Neural cell (in vitro differentiated cells): Measurements from ENCODE around the gene KIFC3. TPM values are rescaled to one million over a fixed set of nuclear protein-coding genes. Genes with fewer than 3 reads are reported as not detected.
"Not testable (repeated sequence)": the region's sequence is repeated elsewhere in the genome, so short reads cannot be mapped to it uniquely, and the experiment has no call there.

ENCODE experiments used
- H2AFZ ChIP-seq: fragments of 200-600, 300-800 bp; sonication (generic), shearing (Covaris generic); 2 replicates; pipeline ENCODE4 v1.6.0; 2014; ENCODE audit warnings: low read depth, mild to moderate bottlenecking, antibody characterized with exemption, low read length, moderate library complexity
- H3F3A ChIP-seq: fragments of 200-600 bp; shearing (Covaris generic); 2 replicates; pipeline ENCODE4 v1.6.1; 2016; ENCODE audit warnings: mild to moderate bottlenecking, moderate library complexity, mixed read lengths, antibody characterized with exemption, low read length; ENCODE audit not compliant: insufficient read depth, poor library complexity, severe bottlenecking
- H3K27ac ChIP-seq: fragments of 200-600, 300-800 bp; sonication (generic), shearing (Covaris generic); 2 replicates; pipeline ENCODE4 v1.5.1; 2014; ENCODE audit warnings: mild to moderate bottlenecking, low read length, moderate library complexity
- H3K27me3 ChIP-seq: fragments of 300-800, 200-600 bp; sonication (generic), shearing (Covaris generic); 2 replicates; pipeline ENCODE4 v1.6.0; 2014; ENCODE audit warnings: mild to moderate bottlenecking, low read depth, low read length, moderate library complexity; ENCODE audit not compliant: insufficient read depth
- H3K36me3 ChIP-seq: fragments of 300-800, 200-600 bp; sonication (generic), shearing (Covaris generic); 2 replicates; pipeline ENCODE4 v1.5.1; 2014; ENCODE audit warnings: mild to moderate bottlenecking, antibody characterized with exemption, low read length, moderate library complexity; ENCODE audit not compliant: insufficient read depth
- H3K4me2 ChIP-seq: fragments of 300-800, 200-600 bp; sonication (generic), shearing (Covaris generic); 2 replicates; pipeline ENCODE4 v1.6.0; 2014; ENCODE audit warnings: mild to moderate bottlenecking, low read length
- H3K4me3 ChIP-seq: fragments of 300-800, 200-600 bp; sonication (generic), shearing (Covaris generic); 2 replicates; pipeline ENCODE4 v1.5.1; 2014; ENCODE audit warnings: mild to moderate bottlenecking, low read length, moderate library complexity
- H3K79me2 ChIP-seq: fragments of 200-600 bp; shearing (Covaris generic); replicated peaks from 2 replicates; pipeline ENCODE4 v1.6.0; 2014; ENCODE audit warnings: mild to moderate bottlenecking, low read length, moderate library complexity; ENCODE audit not compliant: insufficient read depth
- H3K9ac ChIP-seq: fragments of 300-800, 200-600 bp; sonication (generic), shearing (Covaris generic); 2 replicates; pipeline ENCODE4 v1.6.1; 2016; ENCODE audit warnings: mild to moderate bottlenecking, low read length, mixed read lengths
- H3K9me2 ChIP-seq: fragments of 200-600 bp; shearing (Covaris generic); 2 replicates; pipeline ENCODE4 v1.6.1; 2016; ENCODE audit warnings: mild to moderate bottlenecking, low read length, mixed read lengths; ENCODE audit not compliant: insufficient read depth
- H3K9me3 ChIP-seq: fragments of 200-600, 300-800 bp; sonication (generic), shearing (Covaris generic); 2 replicates; pipeline ENCODE4 v1.6.1; 2016; ENCODE audit warnings: mild to moderate bottlenecking, mixed run types, low read length, moderate library complexity, mixed read lengths
- H4K20me1 ChIP-seq: fragments of 200-600 bp; shearing (Covaris generic); 2 replicates; pipeline ENCODE4 v1.6.1; 2016; ENCODE audit warnings: mild to moderate bottlenecking, mixed run types; ENCODE audit not compliant: insufficient read depth
- CTCF ChIP-seq: fragments of 450-650 bp; IDR thresholded peaks from 2 replicates; pipeline ENCODE4 v1.5.1; 2014; ENCODE audit warnings: antibody characterized with exemption, mild to moderate bottlenecking, moderate library complexity; ENCODE audit not compliant: poor library complexity, severe bottlenecking
- EP300 ChIP-seq: fragments of 450-650 bp; conservative IDR thresholded peaks from 2 replicates; pipeline ENCODE4 v1.6.1; 2014; ENCODE audit warnings: antibody characterized with exemption, mild to moderate bottlenecking, moderate library complexity; ENCODE audit not compliant: poor library complexity, severe bottlenecking
- EZH2 ChIP-seq: fragments of 200-600, 300-800 bp; shearing (Covaris generic), sonication (generic); IDR thresholded peaks from 2 replicates; pipeline ENCODE4 v1.6.1; 2014; ENCODE audit warnings: antibody characterized with exemption, low read length, borderline replicate concordance, mild to moderate bottlenecking; ENCODE audit not compliant: insufficient read depth, poor library complexity, severe bottlenecking
- MXI1 ChIP-seq: fragments of 450-650 bp; conservative IDR thresholded peaks from 2 replicates; pipeline ENCODE4 v1.6.1; 2014; ENCODE audit warnings: antibody characterized with exemption, mild to moderate bottlenecking; ENCODE audit not compliant: poor library complexity, severe bottlenecking
- POLR2AphosphoS5 ChIP-seq: IDR thresholded peaks from 2 replicates; pipeline ENCODE4 v1.6.1; 2012
- RAD21 ChIP-seq: fragments of 450-650 bp; conservative IDR thresholded peaks from 2 replicates; pipeline ENCODE4 v1.6.1; 2014; ENCODE audit warnings: antibody characterized with exemption, mild to moderate bottlenecking, moderate library complexity
- REST ChIP-seq: IDR thresholded peaks from 2 replicates; pipeline ENCODE4 v1.6.1; 2012; ENCODE audit warnings: borderline replicate concordance
- SMC3 ChIP-seq: fragments of 450-650 bp; conservative IDR thresholded peaks from 2 replicates; pipeline ENCODE4 v1.6.1; 2014; ENCODE audit warnings: antibody characterized with exemption, mild to moderate bottlenecking, moderate library complexity; ENCODE audit not compliant: poor library complexity
- TAF1 ChIP-seq: IDR thresholded peaks from 2 replicates; pipeline ENCODE4 v1.6.1; 2012; ENCODE audit warnings: low read depth
- polyA minus RNA-seq: library from RNA; depleted of rRNA, polyadenylated mRNA; stranded (reverse); fragments of >200 nt; gene quantifications from 2 replicates; pipeline ENCODE4 v1.2.3, GENCODE V29; 2014
- polyA plus RNA-seq: library from polyadenylated mRNA; depleted of rRNA; stranded (reverse); fragments of >200 nt; gene quantifications from 2 replicates; pipeline ENCODE4 v1.2.3, GENCODE V29; 2014

The KIFC3 gene
- polyA plus RNA-seq, result 29.7 and 33.2 TPM in 2 replicates
- polyA minus RNA-seq, result 33.0 and 34.1 TPM in 2 replicates

GRCh38 chr16:57802341-57803133 is at the start of gene KIFC3:
TSS of gene KIFC3 (minus strand) at chr16:57802491. CDS start at chr16:57798243, 4,248 bp downstream.
- peaks cover 8% of the 10 kb centered on the region for H3K27me3 ChIP-seq
- peak within 1 kb of the TSS; percentile 74 for H3K4me2 ChIP-seq
- no peaks in the 10 kb centered on the region for H3K9me2 ChIP-seq
- H3F3A ChIP-seq, result no peaks in the 10 kb centered on the region
- H2AFZ ChIP-seq, result peak within 1 kb of the TSS; percentile 69
- peak within 1 kb of the TSS; percentile 70 for H3K9ac ChIP-seq
- no peaks in the 10 kb centered on the region for H4K20me1 ChIP-seq
- peak within 1 kb of the TSS; percentile 69 for H3K27ac ChIP-seq
- H3K79me2 ChIP-seq, result no peaks in the 10 kb centered on the region
- peak within 1 kb of the TSS; percentile 74 for H3K4me3 ChIP-seq
- peak; percentile 77 for TF ChIP-seq MXI1
- peak; percentile 58 for TF ChIP-seq SMC3
- peak; percentile 47 for TF ChIP-seq RAD21
- TF ChIP-seq REST, result peak; percentile 20
- peak; percentile 49 for TF ChIP-seq POLR2AphosphoS5
- TF ChIP-seq TAF1, result no peak
- TF ChIP-seq EP300, result peak; percentile 72
- TF ChIP-seq EZH2, result no peak
- TF ChIP-seq CTCF, result peak; percentile 49
- H3K9me3 ChIP-seq, result no peaks in the 10 kb centered on the region
- no peaks in the 10 kb centered on the region for H3K36me3 ChIP-seq

GRCh38 chr16:57848181-57848580 is 45.9 kb upstream of the KIFC3 start:
- no peak overlapping the region for H3K4me3 ChIP-seq
- TF ChIP-seq SMC3 (no peak), EZH2 (no peak), POLR2AphosphoS5 (no peak), TAF1 (no peak), EP300 (no peak), CTCF (no peak), REST (no peak), MXI1 (no peak), RAD21 (no peak)
- no peaks in the 10 kb centered on the region for H4K20me1 ChIP-seq

GRCh38 chr16:57846931-57847330 is 44.6 kb upstream of the KIFC3 start:
- H3K9me2 ChIP-seq, H3K9ac ChIP-seq, H4K20me1 ChIP-seq, H3K4me3 ChIP-seq, H3K36me3 ChIP-seq, H2AFZ ChIP-seq, H3F3A ChIP-seq, H3K27me3 ChIP-seq, H3K9me3 ChIP-seq, H3K27ac ChIP-seq, H3K4me2 ChIP-seq, H3K79me2 ChIP-seq: not testable (repeated sequence)

More at GRCh38 chr16:57848181-57848580, 45.9 kb upstream of the KIFC3 start:
- Histone ChIP-seq H3K27me3 (peaks cover 18% of the 10 kb centered on the region), H3K4me2 (no peak overlapping the region), H3K27ac (no peak overlapping the region), H3K9me2 (no peaks in the 10 kb centered on the region), H3K36me3 (no peaks in the 10 kb centered on the region), H3K9me3 (no peaks in the 10 kb centered on the region), H3K9ac (no peak overlapping the region), H2AFZ (no peak overlapping the region), H3K79me2 (no peaks in the 10 kb centered on the region), H3F3A (no peaks in the 10 kb centered on the region)
